ENCODE results near the gene THSD4. TPM values are rescaled to one million over a fixed set of nuclear protein-coding genes. Genes with fewer than 3 reads are reported as not detected.

The THSD4 gene
- total RNA-seq, 1 donor = 15.6 TPM

DNA sequence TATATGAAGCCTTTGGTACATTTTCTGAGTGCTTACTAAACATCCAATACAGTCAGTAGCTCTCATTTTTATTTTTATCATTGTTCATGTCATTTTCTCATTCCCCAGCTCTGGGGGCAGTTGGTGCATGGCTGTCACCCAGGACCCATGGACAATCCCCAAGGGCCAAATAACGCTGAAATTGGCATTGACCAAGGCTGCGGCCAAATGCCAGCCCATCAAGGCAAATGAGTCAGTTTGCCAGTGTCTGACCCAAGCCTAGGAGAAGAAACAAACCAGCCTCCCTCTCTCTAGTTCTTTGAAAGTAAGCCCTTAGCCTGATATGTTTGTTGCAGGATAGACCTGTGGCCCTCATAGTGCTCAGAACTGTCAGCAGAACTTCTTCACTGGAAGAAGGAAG lies 219.2 kb downstream of the THSD4 start:
- no peak overlapping the region for H3K4me3 ChIP-seq (ENCODE audit: insufficient read depth, low read length)
- no peaks in the 10 kb centered on the region for H3K27me3 ChIP-seq (ENCODE audit: insufficient read depth, low read length)
- H3K36me3 ChIP-seq (ENCODE audit: insufficient read depth, low read length) = no peaks in the 10 kb centered on the region
- no peak for DNase-seq (ENCODE audit: insufficient read length, low spot score, missing footprints)
- H3K4me2 ChIP-seq (ENCODE audit: insufficient read depth, low read length) = peak overlapping the region; percentile 52
- TF ChIP-seq, protein P1, sequence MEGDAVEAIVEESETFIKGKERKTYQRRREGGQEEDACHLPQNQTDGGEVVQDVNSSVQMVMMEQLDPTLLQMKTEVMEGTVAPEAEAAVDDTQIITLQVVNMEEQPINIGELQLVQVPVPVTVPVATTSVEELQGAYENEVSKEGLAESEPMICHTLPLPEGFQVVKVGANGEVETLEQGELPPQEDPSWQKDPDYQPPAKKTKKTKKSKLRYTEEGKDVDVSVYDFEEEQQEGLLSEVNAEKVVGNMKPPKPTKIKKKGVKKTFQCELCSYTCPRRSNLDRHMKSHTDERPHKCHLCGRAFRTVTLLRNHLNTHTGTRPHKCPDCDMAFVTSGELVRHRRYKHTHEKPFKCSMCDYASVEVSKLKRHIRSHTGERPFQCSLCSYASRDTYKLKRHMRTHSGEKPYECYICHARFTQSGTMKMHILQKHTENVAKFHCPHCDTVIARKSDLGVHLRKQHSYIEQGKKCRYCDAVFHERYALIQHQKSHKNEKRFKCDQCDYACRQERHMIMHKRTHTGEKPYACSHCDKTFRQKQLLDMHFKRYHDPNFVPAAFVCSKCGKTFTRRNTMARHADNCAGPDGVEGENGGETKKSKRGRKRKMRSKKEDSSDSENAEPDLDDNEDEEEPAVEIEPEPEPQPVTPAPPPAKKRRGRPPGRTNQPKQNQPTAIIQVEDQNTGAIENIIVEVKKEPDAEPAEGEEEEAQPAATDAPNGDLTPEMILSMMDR (IDR thresholded peaks at IDR 0.05; ENCODE audit: extremely low read depth, low read depth, low read length) = no peak
- H3K4me1 ChIP-seq (ENCODE audit: insufficient read depth, low read length) = peaks cover 27% of the 10 kb centered on the region
- no peaks in the 10 kb centered on the region for H3K79me2 ChIP-seq (ENCODE audit: insufficient read depth, low read length)
- H3K27ac ChIP-seq (ENCODE audit: low read depth, low read length) = peak overlapping the region; percentile 55
- H4K20me1 ChIP-seq (ENCODE audit: insufficient read depth, low read length) = no peaks in the 10 kb centered on the region
- no peaks in the 10 kb centered on the region for H3K9me3 ChIP-seq (ENCODE audit: low read depth, low read length)
- no peak overlapping the region for H2AFZ ChIP-seq (ENCODE audit: low read length)

DNA sequence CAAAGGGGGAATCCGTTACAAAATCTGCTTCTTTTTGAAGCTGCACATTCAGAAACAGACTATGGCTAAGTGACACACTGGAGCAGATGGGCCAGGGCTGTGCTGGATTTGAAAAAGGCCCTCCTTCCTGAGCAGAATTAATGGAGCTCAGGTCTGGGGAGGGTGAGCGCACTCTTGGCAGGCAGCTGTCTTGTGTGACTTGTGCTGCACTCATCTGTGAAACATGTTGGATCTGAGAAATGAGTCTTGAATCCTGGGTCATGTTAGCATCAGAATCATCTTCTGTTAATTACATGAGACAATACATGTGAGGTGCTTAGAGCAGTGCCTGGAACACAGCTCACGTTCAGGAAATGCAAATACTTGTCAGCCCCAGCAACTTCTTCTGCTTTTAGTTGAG lies 219.6 kb downstream of the THSD4 start:
- Histone ChIP-seq H3K4me2 (ENCODE audit: insufficient read depth, low read length) (no peak overlapping the region), H3K27me3 (ENCODE audit: insufficient read depth, low read length) (no peaks in the 10 kb centered on the region), H3K79me2 (ENCODE audit: insufficient read depth, low read length) (no peaks in the 10 kb centered on the region), H3K9me3 (ENCODE audit: low read depth, low read length) (no peaks in the 10 kb centered on the region), H3K4me1 (ENCODE audit: insufficient read depth, low read length) (peaks cover 26% of the 10 kb centered on the region), H2AFZ (ENCODE audit: low read length) (no peak overlapping the region), H3K36me3 (ENCODE audit: insufficient read depth, low read length) (no peaks in the 10 kb centered on the region), H4K20me1 (ENCODE audit: insufficient read depth, low read length) (no peaks in the 10 kb centered on the region), H3K27ac (ENCODE audit: low read depth, low read length) (peak overlapping the region; percentile 55), H3K4me3 (ENCODE audit: insufficient read depth, low read length) (no peak overlapping the region)
- TF ChIP-seq, protein P1 (IDR thresholded peaks at IDR 0.05; ENCODE audit: extremely low read depth, low read depth, low read length) = no peak
- no peak for DNase-seq (ENCODE audit: insufficient read length, low spot score, missing footprints)

DNA sequence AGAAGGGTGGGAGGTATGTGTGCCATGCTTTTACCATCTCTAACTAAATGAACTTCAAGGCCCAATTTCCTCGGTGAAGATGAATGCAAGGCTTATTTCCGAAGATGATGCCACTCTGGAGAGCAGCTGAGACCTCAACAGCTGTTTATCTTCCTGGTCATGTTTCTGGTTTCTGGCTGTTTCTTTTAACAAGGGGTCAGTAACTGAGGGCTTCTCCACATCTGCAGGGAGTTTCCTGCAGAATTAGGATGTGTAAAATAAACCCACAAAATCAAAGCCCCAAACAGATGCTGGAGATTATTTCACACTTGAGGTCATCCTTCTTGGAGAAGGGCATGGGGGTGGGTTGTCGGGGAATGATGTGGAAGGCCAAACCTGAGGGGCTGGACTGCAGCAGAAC lies 220.3 kb downstream of the THSD4 start:
- TF ChIP-seq, protein P1 (IDR thresholded peaks at IDR 0.05; ENCODE audit: extremely low read depth, low read depth, low read length) = no peak
- H2AFZ ChIP-seq (ENCODE audit: low read length) = no peak overlapping the region
- no peaks in the 10 kb centered on the region for H4K20me1 ChIP-seq (ENCODE audit: insufficient read depth, low read length)
- no peaks in the 10 kb centered on the region for H3K9me3 ChIP-seq (ENCODE audit: low read depth, low read length)
- peaks cover 26% of the 10 kb centered on the region for H3K4me1 ChIP-seq (ENCODE audit: insufficient read depth, low read length)
- no peaks in the 10 kb centered on the region for H3K79me2 ChIP-seq (ENCODE audit: insufficient read depth, low read length)
- H3K27me3 ChIP-seq (ENCODE audit: insufficient read depth, low read length) = no peaks in the 10 kb centered on the region
- no peak overlapping the region for H3K27ac ChIP-seq (ENCODE audit: low read depth, low read length)
- H3K4me2 ChIP-seq (ENCODE audit: insufficient read depth, low read length) = no peak overlapping the region
- H3K36me3 ChIP-seq (ENCODE audit: insufficient read depth, low read length) = no peaks in the 10 kb centered on the region
- H3K4me3 ChIP-seq (ENCODE audit: insufficient read depth, low read length) = no peak overlapping the region
- DNase-seq (ENCODE audit: insufficient read length, low spot score, missing footprints) = no peak

DNA sequence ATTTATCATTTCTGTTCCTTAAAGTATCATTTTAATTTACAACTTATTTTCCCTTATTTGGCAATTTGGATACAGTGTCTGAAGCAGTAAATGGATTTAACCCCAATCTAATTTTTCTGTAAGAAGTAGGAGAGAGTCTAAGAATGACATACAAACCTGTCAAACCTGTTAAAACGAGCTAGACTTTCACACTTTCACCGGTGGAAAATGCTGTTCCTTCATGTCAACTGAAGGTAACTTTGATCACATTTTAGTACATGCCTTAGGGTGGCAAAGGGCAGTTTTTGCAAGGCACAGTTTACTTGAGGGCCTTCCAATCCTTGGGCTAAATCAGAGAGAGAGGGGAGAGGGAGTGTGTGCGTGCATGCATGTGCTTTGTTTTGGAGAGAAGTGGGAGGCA lies 221.4 kb downstream of the THSD4 start:
- Histone ChIP-seq H3K36me3 (ENCODE audit: insufficient read depth, low read length) (no peaks in the 10 kb centered on the region), H3K4me2 (ENCODE audit: insufficient read depth, low read length) (no peak overlapping the region), H3K27me3 (ENCODE audit: insufficient read depth, low read length) (no peaks in the 10 kb centered on the region), H3K4me1 (ENCODE audit: insufficient read depth, low read length) (peaks cover 26% of the 10 kb centered on the region), H4K20me1 (ENCODE audit: insufficient read depth, low read length) (no peaks in the 10 kb centered on the region), H3K4me3 (ENCODE audit: insufficient read depth, low read length) (no peak overlapping the region), H3K9me3 (ENCODE audit: low read depth, low read length) (no peaks in the 10 kb centered on the region), H3K79me2 (ENCODE audit: insufficient read depth, low read length) (no peaks in the 10 kb centered on the region), H2AFZ (ENCODE audit: low read length) (no peak overlapping the region), H3K27ac (ENCODE audit: low read depth, low read length) (no peak overlapping the region)
- no peak for DNase-seq (ENCODE audit: insufficient read length, low spot score, missing footprints)
- TF ChIP-seq, protein P1 (IDR thresholded peaks at IDR 0.05; ENCODE audit: extremely low read depth, low read depth, low read length) = no peak
